ENCODE results near the gene CNN3. TPM values are rescaled to one million over a fixed set of nuclear protein-coding genes. Genes with fewer than 3 reads are reported as not detected.
A peak's percentile ranks its signal among the peaks of the same experiment; 100 is the strongest.

Gene CNN3
- total and polyA plus RNA-seq, 2 donors = 74.1 to 131 TPM

DNA sequence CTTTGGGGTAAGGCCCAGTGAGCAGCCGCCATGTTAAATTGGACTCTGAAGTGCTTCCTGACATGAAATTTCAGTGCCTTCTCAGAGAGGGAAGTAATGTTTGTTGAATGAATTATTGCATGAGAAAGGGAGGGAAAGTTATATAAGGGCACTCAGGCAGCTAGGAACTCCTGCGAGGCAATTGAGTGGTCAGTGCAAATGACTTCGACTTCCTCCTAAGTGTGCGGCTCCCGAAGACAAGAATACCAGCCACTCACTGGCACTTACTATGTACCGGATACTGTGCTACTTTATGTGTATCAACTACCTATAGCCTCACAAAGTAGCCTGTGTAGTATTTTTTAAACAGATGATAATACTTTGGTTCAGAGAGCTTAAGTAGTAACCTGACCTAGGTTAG, 52.5 kb downstream of the CNN3 start:
- Histone ChIP-seq H3K36me3 (ENCODE audit: control insufficient read depth in 2 of 2, insufficient read depth in 2 of 2, low read length in 1 of 2) (no peaks in the 10 kb centered on the region), H3K4me1 (ENCODE audit: control insufficient read depth in 2 of 2, insufficient read depth in 2 of 2, low read length in 2 of 2) (no peaks in the 10 kb centered on the region), H3K27me3 (ENCODE audit: control insufficient read depth in 2 of 2, insufficient read depth in 1 of 2, low read length in 1 of 2) (no peaks in the 10 kb centered on the region), H3K9me3 (ENCODE audit: control insufficient read depth in 2 of 2, insufficient read depth in 1 of 2, low read length in 1 of 2) (no peaks in the 10 kb centered on the region), H3K27ac (ENCODE audit: low read depth in 1 of 2, low read length in 1 of 2) (no peak overlapping the region), H3K4me3 (ENCODE audit: low read length in 2 of 2) (no peak overlapping the region)
- WGBS = 97% methylated on average over 6 of the region's 6 CpGs
- no peak for DNase-seq (ENCODE audit: low read depth in 6 of 9, low spot score in 9 of 9)

DNA sequence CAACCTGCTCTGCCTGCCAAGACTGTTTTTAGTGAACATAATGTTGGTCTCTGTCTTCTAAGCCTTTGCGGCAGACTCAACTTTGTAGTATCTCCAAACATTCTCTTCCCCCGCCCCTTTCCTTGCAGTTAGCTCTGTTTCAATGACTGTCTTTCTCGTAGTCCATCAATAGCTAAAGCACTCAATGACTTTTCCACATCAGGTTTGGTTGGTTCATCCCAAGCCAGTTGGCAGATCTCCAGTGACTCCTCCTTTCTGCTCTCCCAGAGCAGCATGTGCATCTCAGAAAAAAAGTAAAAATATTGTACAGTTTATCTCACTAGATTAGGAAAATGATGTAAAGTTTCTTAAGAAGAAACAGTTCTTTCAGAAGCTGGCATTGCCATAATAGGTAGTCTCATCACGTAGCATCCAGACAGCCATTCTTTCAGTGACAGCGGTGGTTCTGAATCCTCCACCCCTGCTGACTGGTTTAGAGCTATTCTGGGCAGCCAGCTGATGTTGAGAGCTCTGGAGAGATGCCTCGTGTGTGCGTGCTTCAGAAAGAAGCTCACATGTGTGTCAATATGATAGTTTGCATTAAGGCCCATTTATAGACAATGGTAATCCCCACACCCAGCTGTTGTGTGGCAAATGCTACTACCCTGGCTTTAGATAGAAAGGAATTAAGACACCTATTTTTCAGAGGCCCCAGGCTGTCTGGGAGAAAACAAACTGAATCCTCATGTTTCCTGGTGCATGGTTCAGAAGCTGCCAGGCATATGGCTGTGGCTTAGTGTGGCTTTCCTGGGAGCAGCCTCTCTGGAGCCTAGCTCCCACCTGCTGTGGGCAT, 53.2 kb downstream of the CNN3 start:
- Histone ChIP-seq H3K36me3 (ENCODE audit: control insufficient read depth in 2 of 2, insufficient read depth in 2 of 2, low read length in 1 of 2) (no peaks in the 10 kb centered on the region), H3K4me1 (ENCODE audit: control insufficient read depth in 2 of 2, insufficient read depth in 2 of 2, low read length in 2 of 2) (no peaks in the 10 kb centered on the region), H3K4me3 (ENCODE audit: low read length in 2 of 2) (no peak overlapping the region), H3K27ac (ENCODE audit: low read depth in 1 of 2, low read length in 1 of 2) (no peak overlapping the region), H3K9me3 (ENCODE audit: control insufficient read depth in 2 of 2, insufficient read depth in 1 of 2, low read length in 1 of 2) (no peaks in the 10 kb centered on the region), H3K27me3 (ENCODE audit: control insufficient read depth in 2 of 2, insufficient read depth in 1 of 2, low read length in 1 of 2) (no peaks in the 10 kb centered on the region)
- DNase-seq (ENCODE audit: low read depth in 6 of 9, low spot score in 9 of 9) = no peak
- 95% methylated on average over 7 of the region's 7 CpGs for WGBS

DNA sequence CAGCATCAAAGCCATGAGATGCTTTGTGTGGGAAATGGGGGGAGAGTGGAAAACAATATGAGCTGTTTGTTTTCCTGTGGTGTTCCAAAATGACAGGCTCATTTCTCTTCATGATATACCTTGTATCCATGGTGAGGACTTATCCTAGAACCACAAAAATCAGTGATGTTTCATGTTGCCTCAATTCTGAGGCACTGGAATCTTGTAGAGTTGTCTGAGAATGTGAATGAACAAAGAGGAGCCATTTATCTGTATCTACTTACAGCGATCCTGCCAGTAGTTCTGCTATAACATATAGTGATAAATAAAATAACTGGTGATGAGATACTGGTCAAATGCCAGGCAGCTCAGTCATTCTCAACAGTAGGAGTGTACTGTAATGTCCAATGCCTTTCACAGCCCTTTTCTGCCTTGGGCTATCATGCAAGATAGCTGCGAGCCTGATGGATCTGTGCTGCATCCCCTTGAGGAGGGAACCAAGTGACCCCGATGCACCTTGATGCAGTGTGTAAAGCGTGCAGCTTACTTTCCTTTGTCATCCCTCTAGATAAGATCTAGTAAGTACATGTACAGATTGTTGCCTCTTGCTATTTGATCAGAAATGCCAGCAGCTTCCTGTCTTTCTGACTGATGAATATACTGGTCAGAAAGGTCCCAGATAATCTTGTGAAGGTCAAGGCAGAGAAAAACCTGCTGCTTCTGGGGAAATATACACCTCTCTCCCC, 54.0 kb downstream of the CNN3 start:
- DNase-seq (ENCODE audit: low read depth in 6 of 9, low spot score in 9 of 9) = no peak
- H3K9me3 ChIP-seq (ENCODE audit: control insufficient read depth in 2 of 2, insufficient read depth in 1 of 2, low read length in 1 of 2) = no peaks in the 10 kb centered on the region
- 88% methylated on average over 4 of the region's 4 CpGs for WGBS
- H3K36me3 ChIP-seq (ENCODE audit: control insufficient read depth in 2 of 2, insufficient read depth in 2 of 2, low read length in 1 of 2) = no peaks in the 10 kb centered on the region
- H3K27me3 ChIP-seq (ENCODE audit: control insufficient read depth in 2 of 2, insufficient read depth in 1 of 2, low read length in 1 of 2) = no peaks in the 10 kb centered on the region
- no peak overlapping the region for H3K4me3 ChIP-seq (ENCODE audit: low read length in 2 of 2)
- no peak overlapping the region for H3K27ac ChIP-seq (ENCODE audit: low read depth in 1 of 2, low read length in 1 of 2)
- no peaks in the 10 kb centered on the region for H3K4me1 ChIP-seq (ENCODE audit: control insufficient read depth in 2 of 2, insufficient read depth in 2 of 2, low read length in 2 of 2)

GRCh38 chr1:94871031-94871430, 55.9 kb downstream of the CNN3 start:
- no peaks in the 10 kb centered on the region for H3K4me1 ChIP-seq (ENCODE audit: control insufficient read depth in 2 of 2, insufficient read depth in 2 of 2, low read length in 2 of 2)
- no peak overlapping the region for H3K4me3 ChIP-seq (ENCODE audit: low read length in 2 of 2)
- WGBS = 97% methylated on average over 2 of the region's 2 CpGs

GRCh38 chr1:94866164-94866807, 60.6 kb downstream of the CNN3 start:
- Histone ChIP-seq H3K9me3 (ENCODE audit: control insufficient read depth in 2 of 2, insufficient read depth in 1 of 2, low read length in 1 of 2) (no peaks in the 10 kb centered on the region), H3K4me3 (ENCODE audit: low read length in 2 of 2) (no peak overlapping the region), H3K36me3 (ENCODE audit: control insufficient read depth in 2 of 2, insufficient read depth in 2 of 2, low read length in 1 of 2) (no peaks in the 10 kb centered on the region), H3K27ac (ENCODE audit: low read depth in 1 of 2, low read length in 1 of 2) (no peak overlapping the region), H3K27me3 (ENCODE audit: control insufficient read depth in 2 of 2, insufficient read depth in 1 of 2, low read length in 1 of 2) (no peaks in the 10 kb centered on the region), H3K4me1 (ENCODE audit: control insufficient read depth in 2 of 2, insufficient read depth in 2 of 2, low read length in 2 of 2) (peaks cover 0 to 5% of the 10 kb centered on the region in 2 donors)
- no peak for DNase-seq (ENCODE audit: low read depth in 6 of 9, low spot score in 9 of 9)
- 94% methylated on average over 4 of the region's 4 CpGs for WGBS

More at GRCh38 chr1:94871031-94871430, 55.9 kb downstream of the CNN3 start:
- DNase-seq (ENCODE audit: low read depth in 6 of 9, low spot score in 9 of 9) = no peak
- Histone ChIP-seq H3K27me3 (ENCODE audit: control insufficient read depth in 2 of 2, insufficient read depth in 1 of 2, low read length in 1 of 2) (no peaks in the 10 kb centered on the region), H3K9me3 (ENCODE audit: control insufficient read depth in 2 of 2, insufficient read depth in 1 of 2, low read length in 1 of 2) (no peaks in the 10 kb centered on the region), H3K36me3 (ENCODE audit: control insufficient read depth in 2 of 2, insufficient read depth in 2 of 2, low read length in 1 of 2) (no peaks in the 10 kb centered on the region), H3K27ac (ENCODE audit: low read depth in 1 of 2, low read length in 1 of 2) (no peak overlapping the region)

GRCh38 chr1:94865360-94865759, 61.5 kb downstream of the CNN3 start:
- WGBS = 93% methylated on average over 4 of the region's 4 CpGs
- no peak overlapping the region for H3K4me3 ChIP-seq (ENCODE audit: low read length in 2 of 2)
- H3K4me1 ChIP-seq (ENCODE audit: control insufficient read depth in 2 of 2, insufficient read depth in 2 of 2, low read length in 2 of 2) = peaks cover 0 to 5% of the 10 kb centered on the region in 2 donors
- no peak for DNase-seq (ENCODE audit: low read depth in 6 of 9, low spot score in 9 of 9)
- no peaks in the 10 kb centered on the region for H3K9me3 ChIP-seq (ENCODE audit: control insufficient read depth in 2 of 2, insufficient read depth in 1 of 2, low read length in 1 of 2)
- H3K36me3 ChIP-seq (ENCODE audit: control insufficient read depth in 2 of 2, insufficient read depth in 2 of 2, low read length in 1 of 2) = no peaks in the 10 kb centered on the region
- H3K27ac ChIP-seq (ENCODE audit: low read depth in 1 of 2, low read length in 1 of 2) = peak overlapping the region in 1 of 2 donors; percentile 31
- H3K27me3 ChIP-seq (ENCODE audit: control insufficient read depth in 2 of 2, insufficient read depth in 1 of 2, low read length in 1 of 2) = peaks cover 0 to 2% of the 10 kb centered on the region in 2 donors

DNA sequence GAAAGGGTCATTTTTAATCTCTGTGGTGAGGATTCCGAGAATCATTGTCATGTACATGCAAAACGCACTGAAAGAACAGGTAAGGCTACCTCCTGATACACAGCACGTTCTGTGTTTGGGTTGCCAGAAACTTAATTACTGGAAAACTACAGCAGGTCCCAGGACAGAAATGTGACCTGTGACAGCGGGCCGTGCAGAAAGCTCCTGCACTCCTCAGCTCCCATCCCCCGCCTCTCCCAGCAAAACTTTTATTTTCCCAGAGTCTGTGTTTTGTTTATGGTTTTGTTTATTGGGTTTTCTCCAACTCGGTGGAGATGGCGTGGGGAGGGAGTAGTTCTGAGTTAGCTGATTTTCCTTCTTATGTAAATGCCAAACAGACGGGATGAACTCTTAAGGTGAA, 62.1 kb downstream of the CNN3 start:
- Histone ChIP-seq H3K36me3 (ENCODE audit: control insufficient read depth in 2 of 2, insufficient read depth in 2 of 2, low read length in 1 of 2) (no peaks in the 10 kb centered on the region), H3K27me3 (ENCODE audit: control insufficient read depth in 2 of 2, insufficient read depth in 1 of 2, low read length in 1 of 2) (peaks cover 0 to 2% of the 10 kb centered on the region in 2 donors), H3K4me3 (ENCODE audit: low read length in 2 of 2) (no peak overlapping the region), H3K4me1 (ENCODE audit: control insufficient read depth in 2 of 2, insufficient read depth in 2 of 2, low read length in 2 of 2) (peaks cover 0 to 5% of the 10 kb centered on the region in 2 donors), H3K9me3 (ENCODE audit: control insufficient read depth in 2 of 2, insufficient read depth in 1 of 2, low read length in 1 of 2) (no peaks in the 10 kb centered on the region), H3K27ac (ENCODE audit: low read depth in 1 of 2, low read length in 1 of 2) (peak overlapping the region in 1 of 2 donors; percentile 25)
- WGBS = 93% methylated on average over 9 of the region's 9 CpGs
- DNase-seq (ENCODE audit: low read depth in 6 of 9, low spot score in 9 of 9) = no peak

DNA sequence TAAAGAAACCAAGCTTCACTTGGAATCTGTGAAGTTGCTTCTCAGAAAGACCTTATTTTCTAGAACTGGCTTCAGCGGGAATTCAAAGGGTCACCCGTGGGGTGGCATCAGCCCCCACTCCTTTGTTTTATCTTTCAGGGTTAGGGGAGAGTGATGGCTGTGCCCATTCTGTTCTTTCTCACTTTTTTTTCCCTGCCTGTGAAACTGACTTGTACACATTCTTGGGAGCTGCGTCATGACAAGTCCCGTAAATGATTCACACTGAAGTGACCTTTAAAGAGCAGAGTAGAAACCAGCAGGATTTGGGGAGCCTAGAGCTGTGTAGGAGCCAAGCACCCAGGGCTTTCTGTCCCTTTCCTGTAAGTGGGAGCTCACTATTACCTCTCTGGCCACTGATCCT, 63.0 kb downstream of the CNN3 start:
- H3K9me3 ChIP-seq (ENCODE audit: control insufficient read depth in 2 of 2, insufficient read depth in 1 of 2, low read length in 1 of 2) = no peaks in the 10 kb centered on the region
- H3K4me3 ChIP-seq (ENCODE audit: low read length in 2 of 2) = no peak overlapping the region
- H3K27me3 ChIP-seq (ENCODE audit: control insufficient read depth in 2 of 2, insufficient read depth in 1 of 2, low read length in 1 of 2) = peaks cover 0 to 9% of the 10 kb centered on the region in 2 donors
- WGBS = 87% methylated on average over 4 of the region's 4 CpGs
- H3K36me3 ChIP-seq (ENCODE audit: control insufficient read depth in 2 of 2, insufficient read depth in 2 of 2, low read length in 1 of 2) = no peaks in the 10 kb centered on the region
- H3K4me1 ChIP-seq (ENCODE audit: control insufficient read depth in 2 of 2, insufficient read depth in 2 of 2, low read length in 2 of 2) = peaks cover 0 to 5% of the 10 kb centered on the region in 2 donors
- H3K27ac ChIP-seq (ENCODE audit: low read depth in 1 of 2, low read length in 1 of 2) = peak overlapping the region in 1 of 2 donors; percentile 8
- no peak for DNase-seq (ENCODE audit: low read depth in 6 of 9, low spot score in 9 of 9)
